HepG2 (cell line): ENCODE measurements around the gene PAPPA2. TPM values are rescaled to one million over a fixed set of nuclear protein-coding genes. Genes with fewer than 3 reads are reported as not detected.

Experiments used
- ATAC-seq: fragments of 200-7000 bp; cut with Tn5 transposase; 3 replicates; pipeline ENCODE4 v1.9.1; 2020; ENCODE audit warnings: mild to moderate bottlenecking, moderate library complexity
- BruUV-seq: library from RNA; stranded (reverse); fragments of 400-500 nt; replicated peaks from 2 replicates; lab custom pipeline; 2021; lab: Mats Ljungman, UMichigan
- CTCF ChIA-PET: fragments of 300-600 bp; formaldehyde crosslinking; extraction: SDS; loops from one replicate; lab custom pipeline; 2021; ENCODE audit warnings: low total read pairs, inconsistent platforms, low intra/inter-chr PET ratio; lab: Yijun Ruan, JAX
- POLR2A ChIA-PET: fragments of 350-600 bp; sonication (Branson Sonifier 250); formaldehyde crosslinking; loops from one replicate; lab custom pipeline; 2020; ENCODE audit warnings: antibody characterized with exemption, inconsistent platforms; lab: Yijun Ruan, JAX
- DNase-seq: peaks from one replicate; pipeline ENCODE4 v3.0.0-alpha.2; 2015; ENCODE audit warnings: low spot score
- FAIRE-seq: peaks from 3 replicates; lab custom pipeline; 2011; peaks lifted over from hg19 to GRCh38; lab: Jason Lieb, UNC
- H2AFZ ChIP-seq: one replicate; pipeline ENCODE4 v1.6.1; 2011; ENCODE audit warnings: low read length, inconsistent platforms
- H3K27ac ChIP-seq: fragments of 300-600 bp; 3 replicates; pipeline ENCODE4 v1.8.0; 2011; ENCODE audit warnings: mixed run types, mild to moderate bottlenecking, mixed read lengths, low read length, inconsistent platforms; ENCODE audit not compliant: insufficient read depth; ENCODE audit errors: extremely low read length
- H3K27me3 ChIP-seq, 2 experiments: fragments of 200-600 bp in 1 of 2; 2 replicates in 1 of 2; 3 replicates in 1 of 2; pipeline versions ENCODE4 v1.6.0 to v1.8.0; 2011; ENCODE audit warnings: low read length in 2 of 2, mild to moderate bottlenecking in 2 of 2, moderate library complexity in 2 of 2, inconsistent platforms in 1 of 2; ENCODE audit not compliant: insufficient read depth in 2 of 2, control insufficient read depth in 1 of 2
- H3K36me3 ChIP-seq, 2 experiments: fragments of 200-600 bp in 1 of 2; replicated peaks in 1 of 2; 2 replicates in 1 of 2; 3 replicates in 1 of 2; pipeline versions ENCODE4 v1.5.1 to v1.8.0; 2011; ENCODE audit warnings: low read length in 2 of 2, inconsistent platforms in 1 of 2; ENCODE audit not compliant: insufficient read depth in 2 of 2, control insufficient read depth in 1 of 2
- H3K4me1 ChIP-seq: 2 replicates; pipeline ENCODE4 v1.5.1; 2012; ENCODE audit warnings: low read length, inconsistent platforms; ENCODE audit not compliant: insufficient read depth
- H3K4me2 ChIP-seq: 2 replicates; pipeline ENCODE4 v1.6.0; 2011; ENCODE audit warnings: low read depth, low read length, inconsistent platforms
- H3K4me3 ChIP-seq, 3 experiments: fragments of 200-600 bp in 1 of 3; sonication (generic), shearing (Covaris generic) in 1 of 3; replicated peaks in 1 of 3; 2 replicates each; pipeline ENCODE4 v1.5.1; 2011 to 2016; ENCODE audit warnings: low read length in 3 of 3, inconsistent platforms in 2 of 3, low read depth in 2 of 3, mild to moderate bottlenecking in 2 of 3, control low read depth in 1 of 3, mixed read lengths in 1 of 3; ENCODE audit not compliant: insufficient read depth in 1 of 3
- H3K79me2 ChIP-seq: one replicate; pipeline ENCODE4 v1.6.1; 2011; ENCODE audit warnings: low read length, inconsistent platforms; ENCODE audit not compliant: insufficient read depth
- H3K9ac ChIP-seq: 2 replicates; pipeline ENCODE4 v1.6.0; 2011; ENCODE audit warnings: mild to moderate bottlenecking, low read depth, low read length, inconsistent platforms; ENCODE audit not compliant: insufficient read depth
- H3K9me3 ChIP-seq: 2 replicates; pipeline ENCODE4 v1.5.1; 2012; ENCODE audit warnings: mild to moderate bottlenecking, low read length
- H4K20me1 ChIP-seq: 2 replicates; pipeline ENCODE4 v1.6.0; 2011; ENCODE audit warnings: inconsistent platforms, mild to moderate bottlenecking, low read length, moderate library complexity; ENCODE audit not compliant: insufficient read depth
- FOXK2 ChIP-seq: fragments of 450-650 bp; IDR thresholded peaks from 2 replicates; pipeline ENCODE4 v1.6.1; 2016
- ISX ChIP-seq: sonication (generic); formaldehyde crosslinking; conservative IDR thresholded peaks from 2 replicates; pipeline ENCODE4 v1.5.0; 2020; ENCODE audit warnings: missing genetic modification reagents
- NPAS2 ChIP-seq: sonication (generic); formaldehyde crosslinking; IDR thresholded peaks from 2 replicates; pipeline ENCODE4 v1.8.0; 2022; ENCODE audit warnings: mild to moderate bottlenecking, missing genetic modification reagents, borderline replicate concordance
- SRSF4 ChIP-seq: fragments of 200-400 bp; formaldehyde crosslinking; IDR thresholded peaks from one replicate; pipeline ENCODE4 v1.6.1; 2018; ENCODE audit warnings: mild to moderate bottlenecking, low read depth, low read length, moderate library complexity; ENCODE audit not compliant: poor library complexity, severe bottlenecking
- XBP1 ChIP-seq: sonication (generic); formaldehyde crosslinking; IDR thresholded peaks from 2 replicates; pipeline ENCODE4 v1.5.0; 2020; ENCODE audit warnings: missing genetic modification reagents
- ZFP36L2 ChIP-seq: sonication (generic); formaldehyde crosslinking; IDR thresholded peaks from 2 replicates; pipeline ENCODE4 v1.4.0; 2020; ENCODE audit warnings: missing genetic modification reagents
- ZNF230 ChIP-seq: sonication (generic); formaldehyde crosslinking; IDR thresholded peaks from 2 replicates; pipeline ENCODE4 v1.4.0; 2020; ENCODE audit warnings: mild to moderate bottlenecking, missing genetic modification reagents
- ZNF572 ChIP-seq: sonication (generic); formaldehyde crosslinking; IDR thresholded peaks from 2 replicates; pipeline ENCODE4 v1.5.1; 2020; ENCODE audit warnings: mild to moderate bottlenecking, missing genetic modification reagents
- WGBS: methylation state at CpG from one replicate; pipeline ENCODE4 v1.1.6; 2017; ENCODE audit warnings: low lambda C conversion rate; 5-methylcytosine and 5-hydroxymethylcytosine counted together
- in situ Hi-C: cut with HindIII; loops from 2 replicates; pipeline ENCODE4 v1.10.0; 2017; ENCODE audit warnings: low pct_unique_long_range_greater_than_20kb; ENCODE audit not compliant: extremely low pct_ligation_motif_present
- intact Hi-C: fragments of 100-400 bp; cut with micrococcal nuclease; formaldehyde crosslinking; loops from one replicate; pipeline ENCODE4 v1.10.0; 2022; ENCODE audit not compliant: unreplicated experiment
- polyA plus RNA-seq, 8 experiments: library from polyadenylated mRNA; depleted of rRNA in 3 of 8; stranded (reverse) in 7 of 8; unstranded in 1 of 8; fragments of >200 nt; fragmentation: Illumina TruSeq in 4 of 8; extraction: Trizol in 4 of 8; gene quantifications; 2 replicates each; pipeline versions ENCODE4 v1.2.1 to v1.2.3, GENCODE V29; 2011 to 2016; ENCODE audit warnings: low read depth in 4 of 8, missing spikeins in 1 of 8, mixed read lengths in 1 of 8; ENCODE audit not compliant: insufficient read depth in 1 of 8
- total RNA-seq, 5 experiments: library from RNA; depleted of rRNA; stranded (reverse); fragments of >200 nt; fragmentation: Illumina TruSeq; extraction: Trizol; gene quantifications; 2 replicates each; pipeline ENCODE4 v1.2.3, GENCODE V29; 2016; ENCODE audit warnings: low read depth in 1 of 5
- TF ChIP-seq, protein P1 (sequence below): sonication (generic); formaldehyde crosslinking; IDR thresholded peaks from 2 replicates; pipeline ENCODE4 v1.8.0; 2023; ENCODE audit warnings: mild to moderate bottlenecking, missing genetic modification reagents
- TF ChIP-seq, protein P2 (sequence below): sonication (generic); formaldehyde crosslinking; IDR thresholded peaks from 2 replicates; pipeline ENCODE4 v1.5.0; 2020; ENCODE audit warnings: mild to moderate bottlenecking, missing genetic modification reagents, moderate library complexity

Gene PAPPA2
- total and polyA plus RNA-seq, 2 of the 13 experiments (the other 11 are each of a cell fraction or from before 2014, with no cell fraction given): 0.01 TPM; not detected in 1

- Histone ChIP-seq H4K20me1 (no peaks in the 10 kb centered on the region), H3K27me3 (no peaks in the 10 kb centered on the region), H3K36me3 (no peaks in the 10 kb centered on the region), H3K27ac (no peak overlapping the region), H3K9me3 (no peaks in the 10 kb centered on the region)
- intact Hi-C loops (no loop called here), in situ Hi-C loops (no loop called here)
- BruUV-seq: no TSS peak
- DNase-seq (no peak), FAIRE-seq (no peak)
- CTCF ChIA-PET: no interaction called here
- TF ChIP-seq, protein P1, sequence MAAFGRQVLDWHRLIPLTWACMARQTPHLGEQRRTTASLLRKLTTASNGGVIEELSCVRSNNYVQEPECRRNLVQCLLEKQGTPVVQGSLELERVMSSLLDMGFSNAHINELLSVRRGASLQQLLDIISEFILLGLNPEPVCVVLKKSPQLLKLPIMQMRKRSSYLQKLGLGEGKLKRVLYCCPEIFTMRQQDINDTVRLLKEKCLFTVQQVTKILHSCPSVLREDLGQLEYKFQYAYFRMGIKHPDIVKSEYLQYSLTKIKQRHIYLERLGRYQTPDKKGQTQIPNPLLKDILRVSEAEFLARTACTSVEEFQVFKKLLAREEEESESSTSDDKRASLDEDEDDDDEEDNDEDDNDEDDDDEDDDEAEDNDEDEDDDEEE (CRISPR knock-in tag): no peak
- TF ChIP-seq ISX: no peak
- no peak for TF ChIP-seq FOXK2
- TF ChIP-seq ZNF572 (CRISPR knock-in tag): no peak
- TF ChIP-seq ZNF230: no peak
- TF ChIP-seq ZFP36L2: no peak
- TF ChIP-seq, all 625 proteins: peak for 0
- H2AFZ ChIP-seq: no peak overlapping the region
- WGBS: 31% methylated on average over 2 of the region's 2 CpGs
- no peaks in the 10 kb centered on the region for H3K79me2 ChIP-seq
- H3K4me3 ChIP-seq: no peak overlapping the region
- ATAC-seq: no peak
- POLR2A ChIA-PET: no interaction called here
- no peak overlapping the region for H3K4me2 ChIP-seq
- H3K4me1 ChIP-seq: no peaks in the 10 kb centered on the region
- no peak overlapping the region for H3K9ac ChIP-seq
Measured at GRCh38 chr1:176717066-176717750, 254.2 kb downstream of the PAPPA2 start.

DNA sequence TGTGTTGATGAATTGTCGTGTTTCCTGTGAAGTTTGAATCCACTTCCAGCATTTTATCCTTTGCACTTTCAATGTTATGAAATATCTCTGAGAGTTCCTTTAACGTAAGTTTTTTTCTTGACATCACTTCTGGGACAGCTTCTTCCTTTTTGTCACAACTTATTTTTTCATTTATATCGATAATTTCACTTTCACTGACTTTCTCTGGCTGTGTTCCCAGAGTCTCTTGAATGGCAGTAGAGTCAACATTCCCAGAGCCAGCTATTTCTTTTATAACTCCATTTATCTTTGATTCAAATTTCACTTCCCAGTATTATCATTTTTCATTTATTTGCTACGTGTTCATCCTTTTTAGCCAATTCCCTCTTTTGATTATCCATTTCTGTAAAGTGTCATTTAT lies 256.5 kb downstream of the PAPPA2 start:
- H2AFZ ChIP-seq: no peak overlapping the region
- H3K27me3 ChIP-seq: no peaks in the 10 kb centered on the region
- no peaks in the 10 kb centered on the region for H4K20me1 ChIP-seq
- H3K79me2 ChIP-seq: no peaks in the 10 kb centered on the region
- no peak overlapping the region for H3K4me2 ChIP-seq
- no peak for DNase-seq
- no peak for FAIRE-seq
- BruUV-seq: no TSS peak
- no peak overlapping the region for H3K27ac ChIP-seq
- 1% methylated on average over 4 of the region's 4 CpGs for WGBS
- no peak for ATAC-seq
- intact Hi-C loops: no loop called here
- no peaks in the 10 kb centered on the region for H3K9me3 ChIP-seq
- in situ Hi-C loops: no loop called here
- no peak overlapping the region for H3K4me3 ChIP-seq
- POLR2A ChIA-PET: no interaction called here
- H3K36me3 ChIP-seq: no peaks in the 10 kb centered on the region
- TF ChIP-seq XBP1 (CRISPR knock-in tag) (no peak), SRSF4 (no peak), NPAS2 (CRISPR knock-in tag) (no peak)
- TF ChIP-seq, protein P2, sequence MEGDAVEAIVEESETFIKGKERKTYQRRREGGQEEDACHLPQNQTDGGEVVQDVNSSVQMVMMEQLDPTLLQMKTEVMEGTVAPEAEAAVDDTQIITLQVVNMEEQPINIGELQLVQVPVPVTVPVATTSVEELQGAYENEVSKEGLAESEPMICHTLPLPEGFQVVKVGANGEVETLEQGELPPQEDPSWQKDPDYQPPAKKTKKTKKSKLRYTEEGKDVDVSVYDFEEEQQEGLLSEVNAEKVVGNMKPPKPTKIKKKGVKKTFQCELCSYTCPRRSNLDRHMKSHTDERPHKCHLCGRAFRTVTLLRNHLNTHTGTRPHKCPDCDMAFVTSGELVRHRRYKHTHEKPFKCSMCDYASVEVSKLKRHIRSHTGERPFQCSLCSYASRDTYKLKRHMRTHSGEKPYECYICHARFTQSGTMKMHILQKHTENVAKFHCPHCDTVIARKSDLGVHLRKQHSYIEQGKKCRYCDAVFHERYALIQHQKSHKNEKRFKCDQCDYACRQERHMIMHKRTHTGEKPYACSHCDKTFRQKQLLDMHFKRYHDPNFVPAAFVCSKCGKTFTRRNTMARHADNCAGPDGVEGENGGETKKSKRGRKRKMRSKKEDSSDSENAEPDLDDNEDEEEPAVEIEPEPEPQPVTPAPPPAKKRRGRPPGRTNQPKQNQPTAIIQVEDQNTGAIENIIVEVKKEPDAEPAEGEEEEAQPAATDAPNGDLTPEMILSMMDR (CRISPR knock-in tag): no peak
- no peak overlapping the region for H3K9ac ChIP-seq
- CTCF ChIA-PET: no interaction called here
- H3K4me1 ChIP-seq: no peaks in the 10 kb centered on the region
